H1 (cell line): ENCODE data around the gene MROH8. TPM values are rescaled to one million over a fixed set of nuclear protein-coding genes. Genes with fewer than 3 reads are reported as not detected.

ENCODE experiments used
- CTCF ChIA-PET: fragments of 300-600 bp; sonication (Branson Sonifier 250); formaldehyde crosslinking; loops from one replicate; lab custom pipeline; 2021; ENCODE audit not compliant: partially characterized antibody; lab: Charles Lee
- POLR2A ChIA-PET: fragments of 300-600 bp; sonication (Branson Sonifier 250); formaldehyde crosslinking; loops from one replicate; lab custom pipeline; 2021; ENCODE audit warnings: inconsistent platforms; ENCODE audit not compliant: partially characterized antibody; lab: Charles Lee
- DNase-seq, 2 experiments: peaks; one replicate each; pipeline versions ENCODE4 v3.0.0 to v3.0.0-alpha.2; 2010 to 2022; ENCODE audit warnings: low spot score in 2 of 2, low read depth in 1 of 2, mixed read lengths in 1 of 2
- FAIRE-seq: peaks from 2 replicates; lab custom pipeline; 2011; peaks lifted over from hg19 to GRCh38; lab: Jason Lieb, UNC
- H2AFZ ChIP-seq: 2 replicates; pipeline ENCODE4 v1.8.1; 2012; ENCODE audit warnings: low read length, inconsistent platforms
- H2AK5ac ChIP-seq: 2 replicates; pipeline ENCODE4 v1.6.1; 2013; ENCODE audit warnings: low read depth, low read length
- H2BK120ac ChIP-seq: replicated peaks from 2 replicates; pipeline ENCODE3; 2013; ENCODE audit warnings: low read depth, low read length, inconsistent platforms
- H2BK12ac ChIP-seq: 2 replicates; pipeline ENCODE4 v1.6.1; 2013; ENCODE audit warnings: low read depth, low read length
- H2BK15ac ChIP-seq: 2 replicates; pipeline ENCODE4 v1.6.1; 2013; ENCODE audit warnings: low read length
- H2BK20ac ChIP-seq: 2 replicates; pipeline ENCODE4 v1.6.1; 2013; ENCODE audit warnings: low read length
- H2BK5ac ChIP-seq: 2 replicates; pipeline ENCODE4 v1.6.1; 2013; ENCODE audit warnings: low read depth, low read length
- H3K14ac ChIP-seq: 2 replicates; pipeline ENCODE4 v1.6.1; 2013; ENCODE audit warnings: inconsistent platforms; ENCODE audit not compliant: insufficient read length
- H3K18ac ChIP-seq: 2 replicates; pipeline ENCODE4 v1.6.1; 2013; ENCODE audit warnings: low read length; ENCODE audit errors: extremely low read depth
- H3K23ac ChIP-seq: 2 replicates; pipeline ENCODE4 v1.6.1; 2013; ENCODE audit warnings: inconsistent platforms; ENCODE audit not compliant: insufficient read length
- H3K23me2 ChIP-seq: 2 replicates; pipeline ENCODE4 v1.6.1; 2013; ENCODE audit warnings: low read depth, low read length
- H3K27ac ChIP-seq: 2 replicates; pipeline ENCODE4 v1.6.1; 2011; ENCODE audit warnings: low read depth, low read length, inconsistent platforms
- H3K27me3 ChIP-seq, 4 experiments: replicated peaks in 1 of 4; 1 replicate in 1 of 4; 2 replicates in 3 of 4; pipeline versions ENCODE4 v1.6.1 to v1.8.1; 2011 to 2013; ENCODE audit warnings: low read length in 3 of 4, mild to moderate bottlenecking in 3 of 4, inconsistent platforms in 2 of 4, mixed read lengths in 2 of 4, moderate library complexity in 1 of 4; ENCODE audit not compliant: control insufficient read depth in 3 of 4, insufficient read depth in 3 of 4; ENCODE audit errors: extremely low read depth in 1 of 4
- H3K36me3 ChIP-seq, 4 experiments: 2 replicates each; pipeline versions ENCODE4 v1.6.1 to v1.8.1; 2011 to 2013; ENCODE audit warnings: mild to moderate bottlenecking in 4 of 4, low read length in 3 of 4, moderate library complexity in 2 of 4, control low read depth in 1 of 4, inconsistent platforms in 1 of 4; ENCODE audit not compliant: insufficient read depth in 4 of 4, control insufficient read depth in 2 of 4
- H3K4ac ChIP-seq: replicated peaks from 2 replicates; pipeline ENCODE3; 2013; ENCODE audit warnings: low read length, low read depth, mixed read lengths, inconsistent platforms; ENCODE audit not compliant: insufficient read length
- H3K4me1 ChIP-seq, 4 experiments: replicated peaks in 1 of 4; 1 replicate in 1 of 4; 2 replicates in 3 of 4; pipeline versions ENCODE4 v1.6.1 to v1.8.1; 2011 to 2013; ENCODE audit warnings: low read length in 3 of 4, inconsistent platforms in 2 of 4, mixed read lengths in 1 of 4; ENCODE audit not compliant: insufficient read depth in 4 of 4, control insufficient read depth in 3 of 4
- H3K4me2 ChIP-seq, 2 experiments: 2 replicates each; pipeline versions ENCODE4 v1.6.1 to v1.8.1; 2011 to 2013; ENCODE audit warnings: low read depth in 2 of 2, low read length in 2 of 2, control low read depth in 1 of 2, inconsistent platforms in 1 of 2, mild to moderate bottlenecking in 1 of 2; ENCODE audit not compliant: insufficient read depth in 1 of 2
- H3K4me3 ChIP-seq, 4 experiments: fragments of 200-600, 300-600 bp in 1 of 4; sonication (generic), shearing (Covaris generic), sonication (Bioruptor Twin) in 1 of 4; 2 replicates each; pipeline versions ENCODE4 v1.5.1 to v1.8.1; 2011 to 2016; ENCODE audit warnings: low read length in 4 of 4, low read depth in 3 of 4, control low read depth in 2 of 4, inconsistent platforms in 2 of 4, mild to moderate bottlenecking in 2 of 4, mixed read lengths in 1 of 4, moderate library complexity in 1 of 4; ENCODE audit not compliant: insufficient read depth in 2 of 4; ENCODE audit errors: extremely low read depth in 1 of 4
- H3K56ac ChIP-seq: replicated peaks from 2 replicates; pipeline ENCODE3; 2013; ENCODE audit warnings: low read depth, mild to moderate bottlenecking, mixed read lengths, low read length, inconsistent platforms; ENCODE audit not compliant: insufficient read length
- H3K79me1 ChIP-seq: 2 replicates; pipeline ENCODE4 v1.6.1; 2013; ENCODE audit warnings: low read depth, low read length, control low read depth
- H3K79me2 ChIP-seq, 2 experiments: 2 replicates each; pipeline versions ENCODE4 v1.6.1 to v1.8.1; 2012 to 2013; ENCODE audit warnings: low read length in 2 of 2, mild to moderate bottlenecking in 2 of 2, inconsistent platforms in 1 of 2; ENCODE audit not compliant: insufficient read depth in 2 of 2, control insufficient read depth in 1 of 2
- H3K9ac ChIP-seq, 4 experiments: replicated peaks in 1 of 4; 1 replicate in 1 of 4; 2 replicates in 3 of 4; pipeline versions ENCODE4 v1.6.1 to v1.8.1; 2011 to 2013; ENCODE audit warnings: low read depth in 3 of 4, low read length in 3 of 4, control low read depth in 2 of 4, mild to moderate bottlenecking in 2 of 4, moderate library complexity in 2 of 4, inconsistent platforms in 1 of 4; ENCODE audit errors: extremely low read depth in 1 of 4
- H3K9me3 ChIP-seq, 2 experiments: 2 replicates each; pipeline versions ENCODE4 v1.6.1 to v1.8.1; 2012 to 2013; ENCODE audit warnings: mild to moderate bottlenecking in 2 of 2, moderate library complexity in 2 of 2, control low read depth in 1 of 2, inconsistent platforms in 1 of 2, low read depth in 1 of 2, low read length in 1 of 2, mixed read lengths in 1 of 2; ENCODE audit not compliant: insufficient read depth in 2 of 2
- H4K20me1 ChIP-seq, 2 experiments: replicated peaks in 1 of 2; 2 replicates each; pipeline versions ENCODE3 to v1.8.1; 2011 to 2013; ENCODE audit warnings: inconsistent platforms in 2 of 2, low read length in 2 of 2, mild to moderate bottlenecking in 1 of 2; ENCODE audit not compliant: insufficient read depth in 2 of 2, control insufficient read depth in 1 of 2
- H4K5ac ChIP-seq: 2 replicates; pipeline ENCODE4 v1.6.1; 2013; ENCODE audit warnings: low read length, low read depth, mixed read lengths, inconsistent platforms; ENCODE audit not compliant: insufficient read length
- H4K8ac ChIP-seq: 2 replicates; pipeline ENCODE4 v1.8.0; 2013; ENCODE audit warnings: mild to moderate bottlenecking, moderate library complexity, low read length, inconsistent platforms; ENCODE audit not compliant: insufficient read depth; ENCODE audit errors: extremely low read depth
- H4K91ac ChIP-seq: replicated peaks from 2 replicates; pipeline ENCODE3; 2013; ENCODE audit warnings: low read length, mixed read lengths, inconsistent platforms; ENCODE audit not compliant: insufficient read length
- ATF2 ChIP-seq: IDR thresholded peaks from 2 replicates; pipeline ENCODE4 v1.6.1; 2012; ENCODE audit warnings: low read length, inconsistent platforms
- CBX8 ChIP-seq: fragments of 300-800, 300-1000 bp; sonication (generic); IDR thresholded peaks from 2 replicates; pipeline ENCODE4 v1.7.1; 2016; ENCODE audit warnings: low read depth, low read length, borderline replicate concordance
- CTCF ChIP-seq, 3 experiments: IDR thresholded peaks; 1 replicate in 2 of 3; 2 replicates in 1 of 3; pipeline versions ENCODE4 v1.5.1 to v1.6.1; 2011; ENCODE audit warnings: low read length in 3 of 3, mild to moderate bottlenecking in 3 of 3, inconsistent platforms in 2 of 3, low read depth in 1 of 3, moderate library complexity in 1 of 3; ENCODE audit not compliant: insufficient read depth in 1 of 3; ENCODE audit errors: control extremely low read depth in 1 of 3
- FOSL1 ChIP-seq: IDR thresholded peaks from 2 replicates; pipeline ENCODE4 v1.6.1; 2011; ENCODE audit warnings: mild to moderate bottlenecking, low read depth, low read length, moderate library complexity; ENCODE audit not compliant: insufficient read depth
- GTF2F1 ChIP-seq: IDR thresholded peaks from 2 replicates; pipeline ENCODE4 v1.6.1; 2012; ENCODE audit warnings: low read depth, low read length, improper control_type of control experiment, borderline replicate concordance
- POU5F1 ChIP-seq: IDR thresholded peaks from 2 replicates; pipeline ENCODE4 v1.6.1; 2011; ENCODE audit warnings: low read depth, mild to moderate bottlenecking, low read length, moderate library complexity
- SIN3A ChIP-seq, 2 experiments: IDR thresholded peaks in 1 of 2; conservative IDR thresholded peaks in 1 of 2; 2 replicates each; pipeline ENCODE4 v1.6.1; 2011 to 2012; ENCODE audit warnings: low read length in 2 of 2, improper control_type of control experiment in 1 of 2, low read depth in 1 of 2, mild to moderate bottlenecking in 1 of 2
- SIX5 ChIP-seq: IDR thresholded peaks from 2 replicates; pipeline ENCODE4 v1.6.1; 2011; ENCODE audit warnings: mild to moderate bottlenecking, low read depth, low read length
- SRF ChIP-seq: IDR thresholded peaks from 2 replicates; pipeline ENCODE4 v1.6.1; 2011; ENCODE audit warnings: mild to moderate bottlenecking, low read depth, low read length, moderate library complexity
- YY1 ChIP-seq: IDR thresholded peaks from 2 replicates; pipeline ENCODE4 v1.6.1; 2011; ENCODE audit warnings: low read depth, mild to moderate bottlenecking, low read length
- WGBS, 2 experiments: shearing (Covaris generic) in 1 of 2; methylation state at CpG; one replicate each; pipeline versions ENCODE4 v1.1.6 to v1.1.7; 2013 to 2015; ENCODE audit warnings: low lambda C conversion rate in 2 of 2, mixed read lengths in 2 of 2, inconsistent platforms in 1 of 2, low coverage in 1 of 2, missing lambda C conversion rate in 1 of 2; ENCODE audit not compliant: insufficient replicate concordance in 2 of 2, insufficient coverage in 1 of 2, insufficient read length in 1 of 2; ENCODE audit errors: extremely low coverage in 1 of 2, missing lambda C conversion rate in 1 of 2; 5-methylcytosine and 5-hydroxymethylcytosine counted together
- polyA plus RNA-seq, 7 experiments: library from polyadenylated mRNA; depleted of rRNA in 3 of 7; stranded (reverse) in 5 of 7; unstranded in 2 of 7; fragments of >200 nt in 5 of 7; fragments of 200-250 nt in 2 of 7; gene quantifications; 1 replicate in 5 of 7; 2 replicates in 1 of 7; 4 replicates in 1 of 7; pipeline versions ENCODE4 v1.2.1 to v1.2.3, GENCODE V29; 2011 to 2013; ENCODE audit warnings: missing spikeins in 2 of 7, mixed read lengths in 2 of 7
- total RNA-seq: library from RNA; stranded (reverse); fragmentation: NEBNext Ultra II Directional; extraction: Animal tissue kit (Norgen Biotek cat#: 25700); gene quantifications from 2 replicates; pipeline ENCODE4 v1.2.1, GENCODE V29; 2021

The MROH8 gene
- total and polyA plus RNA-seq, 2 of the 8 experiments (the other 6 are each of a cell fraction or from before 2014, with no cell fraction given) = 0.50 to 0.86 TPM

- no peaks in the 10 kb centered on the region for H3K9me3 ChIP-seq
- H2BK5ac ChIP-seq = no peak overlapping the region
- no peak overlapping the region for H2BK15ac ChIP-seq
- FAIRE-seq (no peak), DNase-seq (no peak)
- H3K4me3 ChIP-seq = no peak overlapping the region
- no peak overlapping the region for H4K91ac ChIP-seq
- no peak overlapping the region for H3K4me2 ChIP-seq
- H2BK20ac ChIP-seq = no peak overlapping the region
- no peak overlapping the region for H4K5ac ChIP-seq
- no peaks in the 10 kb centered on the region for H3K4me1 ChIP-seq
- H3K14ac ChIP-seq = no peak overlapping the region
- ChIA-PET CTCF (interaction anchor here (0.8 kb wide), 1 partner anchor 56 kb away, joined by 3 read pairs; no protein-coding TSS in a partner anchor), POLR2A (no interaction called here)
- H2BK120ac ChIP-seq = no peak overlapping the region
- no peak overlapping the region for H3K18ac ChIP-seq
- no peaks in the 10 kb centered on the region for H3K27me3 ChIP-seq
- no peak overlapping the region for H3K56ac ChIP-seq
- no peak overlapping the region for H3K27ac ChIP-seq
- no peaks in the 10 kb centered on the region for H3K79me2 ChIP-seq
- no peak overlapping the region for H2BK12ac ChIP-seq
- H3K9ac ChIP-seq = no peak overlapping the region
- H3K23me2 ChIP-seq = no peaks in the 10 kb centered on the region; the same call in 1 of the 2 replicates
- no peak overlapping the region for H3K4ac ChIP-seq
- no peaks in the 10 kb centered on the region for H3K36me3 ChIP-seq
- no peaks in the 10 kb centered on the region for H3K79me1 ChIP-seq
- H3K23ac ChIP-seq = no peak overlapping the region
- H4K20me1 ChIP-seq = no peaks in the 10 kb centered on the region
- peak overlapping the region; percentile 30; the same call in 1 of the 2 replicates for H2AFZ ChIP-seq
- no peak overlapping the region for H2AK5ac ChIP-seq
- H4K8ac ChIP-seq = no peak overlapping the region
- 85% methylated on average over 6 of the region's 6 CpGs; no CpG with 5 or more reads in 1 of the 2 experiments for WGBS, 2 experiments
- TF ChIP-seq GTF2F1 = no peak
- TF ChIP-seq POU5F1 = no peak
- TF ChIP-seq ATF2 = no peak
- TF ChIP-seq SRF = no peak
- TF ChIP-seq YY1 = no peak
- TF ChIP-seq SIX5 = no peak
- TF ChIP-seq CTCF (IDR thresholded peaks at IDR 0.05; ENCODE audit: control extremely low read depth in 1 of 3, insufficient read depth in 1 of 3, low read depth in 1 of 3, low read length in 3 of 3) = no peak
- TF ChIP-seq CBX8 = no peak
- TF ChIP-seq FOSL1 = no peak
- no peak for TF ChIP-seq SIN3A (conservative IDR thresholded peaks at IDR 0.05 in 1 of 2, IDR thresholded peaks at IDR 0.05 in 1 of 2; ENCODE audit: low read depth in 1 of 2, low read length in 2 of 2)
Measured at GRCh38 chr20:37102571-37102970, 76.8 kb downstream of the MROH8 start.
